ENCODE results near the gene C2CD4D. TPM values are rescaled to one million over a fixed set of nuclear protein-coding genes. Genes with fewer than 3 reads are reported as not detected.
A peak's percentile ranks its signal among the peaks of the same experiment; 100 is the strongest.

C2CD4D gene
- total RNA-seq, 1 donor from 2014 or later = not detected

DNA sequence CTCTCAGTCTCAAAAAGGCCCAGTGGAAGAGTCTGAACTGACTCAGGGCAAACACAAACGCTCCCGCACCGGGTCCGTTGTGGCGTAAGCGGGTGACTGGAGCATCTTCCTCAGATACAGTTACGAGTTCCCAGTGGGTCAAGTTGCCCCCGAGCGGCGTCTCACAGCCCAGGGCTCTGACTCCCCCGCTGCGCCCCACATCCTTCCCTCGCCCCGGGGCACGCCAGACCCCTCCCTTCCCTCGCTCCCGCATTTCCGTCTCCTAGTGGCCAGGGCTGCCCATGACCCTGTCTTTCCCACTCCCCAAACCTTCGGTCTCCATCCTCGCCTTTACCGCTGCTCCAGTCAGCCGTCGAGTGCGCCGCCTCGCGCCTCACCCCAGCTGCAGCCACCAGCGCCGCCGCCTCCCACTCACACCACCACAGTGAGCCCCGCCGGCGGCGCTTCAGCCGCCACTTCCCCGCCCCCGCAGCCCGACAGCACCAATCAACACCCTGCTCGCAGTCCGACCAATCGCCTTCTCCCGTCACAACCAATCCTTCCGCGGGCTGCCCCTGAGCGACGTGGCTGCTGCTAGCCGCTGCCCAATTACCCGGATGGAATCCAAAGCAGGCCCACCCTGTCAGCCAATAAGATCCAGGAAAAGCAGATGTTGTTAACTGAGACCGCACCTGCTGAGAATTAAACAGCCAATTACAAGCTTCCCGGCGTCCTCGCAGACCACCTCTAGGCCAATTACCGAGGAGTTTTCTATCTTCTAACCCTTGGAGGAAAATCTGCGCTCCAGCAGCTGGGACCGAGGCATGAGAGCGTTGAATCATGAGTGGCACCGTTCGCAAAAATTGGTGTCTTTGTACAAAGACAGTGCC lies 49.3 kb downstream of the C2CD4D start, which contains the start of gene TDRKH:
Gene TDRKH (minus strand): TSS at position 430 of the 869 bp plus-strand sequence. CDS start 7,478 bp downstream, outside the sequence.
- peak; percentile 99 for DNase-seq (ENCODE audit: low read depth)

Other genes with a start within 250 kb of the C2CD4D start
- 20.3 and 70.1 TPM in 2 replicates for gene SNX27, start 227.8 kb downstream of the C2CD4D start, total RNA-seq
- gene CELF3, start 123.0 kb downstream of the C2CD4D start, total RNA-seq = not detected in 2 replicates
- gene RIIAD1, start 118.3 kb downstream of the C2CD4D start, total RNA-seq = not detected in 2 replicates
- gene MRPL9, start 76.3 kb downstream of the C2CD4D start, total RNA-seq = 48.3 and 114 TPM in 2 replicates
- 9.7 and 10.9 TPM in 2 replicates for gene TDRKH, start 49.3 kb downstream of the C2CD4D start, total RNA-seq
- under 0.01 TPM in 1 of 2 replicates, not detected in the other for gene LINGO4, start 34.4 kb downstream of the C2CD4D start, total RNA-seq
- 2.1 and 3.9 TPM in 2 replicates for gene RORC, start 8.0 kb downstream of the C2CD4D start, total RNA-seq
- not detected in 2 replicates for gene THEM5, start 13.9 kb upstream of the C2CD4D start, total RNA-seq
- 9.9 and 19.8 TPM in 2 replicates for gene THEM4, start 69.7 kb upstream of the C2CD4D start, total RNA-seq
- 221 and 239 TPM in 2 replicates for gene S100A10, start 154.0 kb upstream of the C2CD4D start, total RNA-seq
- 57.5 and 77.9 TPM in 2 replicates for gene S100A11, start 197.2 kb upstream of the C2CD4D start, total RNA-seq
- not detected in 2 replicates for gene TCHHL1, start 249.2 kb upstream of the C2CD4D start, total RNA-seq

Data from renal cortical epithelial cell (primary cell).